Activated T-cell treated with anti-CD3 and anti-CD28 coated beads, Interleukin-2, amount 50 U/mL, for 24 hours (primary cell): ENCODE results near the gene UBE2J2.

ENCODE experiments used
- DNase-seq: peaks from one replicate; pipeline ENCODE4 v3.0.0-alpha.2; 2020
- H3K27ac Mint-ChIP-seq: 2 replicates; pipeline ENCODE4 v1.8.0; 2020; ENCODE audit warnings: mild to moderate bottlenecking, mixed read lengths
- H3K27me3 Mint-ChIP-seq: 2 replicates; pipeline ENCODE4 v1.8.0; 2020; ENCODE audit warnings: mixed read lengths
- H3K36me3 Mint-ChIP-seq: 2 replicates; pipeline ENCODE4 v1.8.0; 2020; ENCODE audit warnings: low read depth, mixed read lengths
- H3K4me1 Mint-ChIP-seq: 2 replicates; pipeline ENCODE4 v1.8.0; 2020; ENCODE audit warnings: low read depth, mixed read lengths
- H3K4me3 Mint-ChIP-seq: 2 replicates; pipeline ENCODE4 v1.8.0; 2020; ENCODE audit warnings: mild to moderate bottlenecking, moderate library complexity, mixed read lengths
- H3K9me3 Mint-ChIP-seq: 2 replicates; pipeline ENCODE4 v1.8.0; 2020; ENCODE audit warnings: mixed read lengths

Gene UBE2J2

DNA sequence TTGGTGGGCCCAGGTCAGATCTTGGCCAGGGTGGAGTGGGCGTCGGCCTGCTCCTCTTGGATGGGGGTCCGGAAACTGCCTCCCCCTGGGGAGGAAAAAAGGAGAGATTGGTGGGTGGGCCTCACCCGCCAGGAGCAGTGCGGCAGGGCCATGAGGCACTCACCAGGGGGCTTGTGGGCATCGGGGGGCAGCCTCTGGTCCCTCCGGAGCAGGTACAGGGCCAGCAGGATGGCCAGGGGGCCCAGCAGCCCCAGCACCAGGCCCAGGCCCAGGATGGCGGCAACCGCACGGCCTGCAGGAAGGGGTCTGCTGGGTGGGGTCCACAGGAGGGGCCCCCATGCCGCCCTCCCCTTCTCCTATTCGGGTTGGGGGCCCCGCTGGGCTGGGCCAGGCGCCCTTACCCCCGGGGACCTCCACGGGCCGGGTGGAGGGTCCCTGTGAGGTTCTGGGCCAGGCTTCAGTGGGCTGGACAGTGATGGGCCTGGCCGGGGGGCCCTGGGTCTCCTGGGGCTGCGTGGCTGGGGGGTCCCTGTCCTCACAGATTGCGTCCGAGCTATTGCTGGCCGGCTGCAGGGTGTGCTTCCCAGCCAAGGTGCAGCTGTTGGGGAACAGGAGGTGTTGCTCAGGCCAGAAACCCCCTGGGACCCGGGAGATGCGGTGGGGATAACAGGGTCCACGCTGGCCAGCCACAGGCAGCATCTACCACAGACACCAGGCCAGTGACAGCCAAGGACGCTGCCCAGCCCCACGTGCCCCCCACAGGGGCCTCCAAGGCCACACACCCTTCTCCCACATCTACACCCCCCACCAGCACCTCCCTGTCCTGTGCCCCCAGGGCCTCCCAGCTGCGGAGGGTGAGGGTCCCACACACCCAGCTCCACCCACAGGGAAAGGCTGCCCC, 61.9 kb downstream of the UBE2J2 start:
- peak overlapping the region; percentile 64 for H3K27ac Mint-ChIP-seq
- no peaks in the 10 kb centered on the region for H3K27me3 Mint-ChIP-seq
- peaks cover 56% of the 10 kb centered on the region for H3K4me1 Mint-ChIP-seq

DNA sequence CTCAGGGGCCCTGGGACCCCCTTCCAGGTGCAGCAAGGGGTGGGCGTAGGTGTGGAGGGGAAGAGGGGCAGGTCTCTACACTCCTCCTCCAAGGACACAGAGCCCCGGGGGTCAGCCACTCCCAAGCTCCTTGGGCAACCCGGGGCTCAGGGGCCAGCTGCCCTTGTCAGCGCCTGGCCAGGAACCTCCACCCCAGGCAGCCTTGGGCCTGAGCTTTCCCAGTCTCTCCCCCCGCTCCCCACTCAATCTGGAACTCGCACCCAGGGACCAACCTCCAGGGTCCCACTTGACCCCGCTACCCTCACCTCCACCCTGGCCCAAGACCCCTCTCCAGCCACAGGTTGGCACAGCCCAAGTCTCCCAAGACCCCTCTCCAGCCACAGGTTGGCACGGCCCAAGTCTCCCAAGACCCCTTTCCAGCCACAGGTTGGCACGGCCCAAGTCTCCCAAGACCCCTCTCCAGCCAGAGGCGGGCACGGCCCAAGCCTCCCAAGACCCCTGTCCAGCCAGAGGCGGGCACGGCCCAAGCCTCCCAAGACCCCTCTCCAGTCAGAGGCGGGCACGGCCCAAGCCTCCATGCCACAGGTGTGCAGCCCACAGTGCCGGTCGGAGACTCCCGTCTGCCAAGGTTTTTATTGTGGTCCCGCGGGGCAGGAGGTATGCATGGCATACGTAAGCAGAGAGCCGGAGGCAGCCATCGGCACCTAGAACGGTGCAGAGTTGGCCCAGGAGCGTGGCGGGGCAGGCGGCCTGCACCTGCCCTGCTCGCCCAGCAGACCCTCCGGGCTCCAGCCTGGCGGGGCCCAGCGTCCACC, 62.7 kb downstream of the UBE2J2 start:
- Mint-ChIP-seq H3K4me1 (peaks cover 53% of the 10 kb centered on the region), H3K36me3 (peaks cover 45% of the 10 kb centered on the region), H3K4me3 (peak overlapping the region; percentile 69), H3K27me3 (no peaks in the 10 kb centered on the region), H3K9me3 (no peaks in the 10 kb centered on the region), H3K27ac (peak overlapping the region; percentile 44)
- DNase-seq, result no peak

More for the DNA sequence above, 61.9 kb downstream of the UBE2J2 start:
- H3K36me3 Mint-ChIP-seq, result peaks cover 53% of the 10 kb centered on the region
- no peaks in the 10 kb centered on the region for H3K9me3 Mint-ChIP-seq
- DNase-seq, result no peak
- peak overlapping the region; percentile 78 for H3K4me3 Mint-ChIP-seq

DNA sequence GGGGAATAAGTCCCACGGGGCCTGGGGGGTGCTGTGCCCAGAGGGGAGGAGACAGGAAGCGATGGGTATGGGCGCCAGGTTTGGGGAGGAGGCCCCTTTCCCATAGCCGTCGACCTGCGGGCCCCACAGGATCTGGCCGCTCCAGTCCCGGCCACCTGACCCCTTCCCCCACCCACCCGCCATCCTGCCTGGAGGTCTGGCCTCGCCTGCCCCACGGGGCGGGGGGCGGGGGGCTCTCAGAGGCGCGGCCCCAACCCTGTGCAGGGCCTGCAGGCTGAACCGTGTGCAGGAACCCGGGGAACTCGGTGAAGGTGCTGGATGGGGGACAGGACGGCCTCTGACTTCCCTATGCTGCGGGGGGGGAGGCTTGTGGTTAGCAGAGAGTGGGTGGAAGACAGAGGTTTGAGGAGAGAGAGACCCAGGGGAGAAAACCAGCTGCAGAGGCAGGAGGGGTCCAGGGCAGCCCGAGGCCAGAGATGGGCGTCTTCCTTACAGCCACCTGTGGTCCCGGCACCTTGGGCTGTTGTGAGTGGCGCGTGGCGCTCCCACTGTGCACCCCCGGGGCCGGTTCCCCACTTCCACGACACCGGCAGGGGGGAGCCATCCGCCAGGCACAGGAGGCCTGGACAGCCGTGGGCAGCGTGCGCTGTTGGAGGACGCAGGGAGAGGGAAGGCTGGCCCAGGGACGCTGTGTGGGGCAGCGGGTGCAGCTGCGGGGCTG, 64.8 kb downstream of the UBE2J2 start:
- Mint-ChIP-seq H3K4me3 (peak overlapping the region; percentile 80), H3K9me3 (no peaks in the 10 kb centered on the region), H3K36me3 (peaks cover 40% of the 10 kb centered on the region), H3K27me3 (no peaks in the 10 kb centered on the region), H3K4me1 (peaks cover 41% of the 10 kb centered on the region), H3K27ac (peak overlapping the region; percentile 98)
- peak; percentile 77 for DNase-seq

DNA sequence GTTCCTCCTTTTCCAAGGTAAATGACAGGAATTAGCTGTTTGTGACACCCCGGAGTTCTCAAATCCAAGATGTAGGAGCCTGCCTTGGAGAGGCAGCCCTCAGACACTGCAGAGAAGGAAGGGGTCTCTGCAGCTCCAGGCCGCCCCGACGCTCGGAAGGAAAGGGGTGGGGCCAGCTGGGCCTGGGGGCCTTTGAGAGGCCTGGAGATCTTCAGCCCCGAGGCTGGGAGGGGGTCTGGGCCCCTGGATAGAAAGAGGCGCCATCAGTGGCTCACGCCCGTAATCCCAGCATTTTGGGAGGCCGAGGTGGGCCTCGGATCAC, 66.1 kb downstream of the UBE2J2 start:
- peak overlapping the region; percentile 98 for H3K27ac Mint-ChIP-seq
- peak overlapping the region; percentile 80 for H3K4me3 Mint-ChIP-seq
- no peaks in the 10 kb centered on the region for H3K27me3 Mint-ChIP-seq
- DNase-seq, result no peak
- no peaks in the 10 kb centered on the region for H3K9me3 Mint-ChIP-seq
- H3K36me3 Mint-ChIP-seq, result peaks cover 37% of the 10 kb centered on the region
- H3K4me1 Mint-ChIP-seq, result peaks cover 42% of the 10 kb centered on the region

DNA sequence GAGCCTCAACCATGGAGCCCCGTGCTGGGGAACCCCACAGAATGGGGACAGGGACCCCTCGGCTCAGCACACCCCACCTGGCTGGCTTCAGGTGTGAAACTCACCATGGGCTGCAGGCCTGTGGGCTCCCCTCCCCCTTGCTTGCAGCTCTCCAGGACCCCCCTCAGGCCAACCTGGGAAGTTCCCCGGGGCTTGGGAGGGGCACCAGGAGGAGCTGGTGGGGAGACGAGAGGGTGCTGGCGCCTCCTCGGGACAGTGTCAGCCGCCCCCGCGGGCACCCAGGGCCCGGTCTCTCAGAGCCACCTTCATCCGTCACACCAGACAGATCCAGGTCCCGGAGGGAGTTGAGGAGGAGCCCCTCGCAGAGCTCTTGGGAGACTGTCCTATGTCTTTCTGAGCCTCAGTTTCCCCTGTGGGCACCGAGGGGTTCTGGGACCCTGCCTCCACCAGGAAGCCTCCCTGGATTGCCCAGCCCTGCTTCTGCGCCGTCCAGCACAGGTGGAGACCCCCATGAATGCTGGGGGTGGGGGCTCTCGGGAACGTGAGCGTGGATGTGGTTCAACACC, 66.6 kb downstream of the UBE2J2 start:
- Mint-ChIP-seq H3K27ac (peak overlapping the region; percentile 76), H3K9me3 (no peaks in the 10 kb centered on the region), H3K36me3 (peaks cover 35% of the 10 kb centered on the region), H3K4me3 (peak overlapping the region; percentile 80), H3K4me1 (peaks cover 42% of the 10 kb centered on the region), H3K27me3 (no peaks in the 10 kb centered on the region)
- peak; percentile 63 for DNase-seq

DNA sequence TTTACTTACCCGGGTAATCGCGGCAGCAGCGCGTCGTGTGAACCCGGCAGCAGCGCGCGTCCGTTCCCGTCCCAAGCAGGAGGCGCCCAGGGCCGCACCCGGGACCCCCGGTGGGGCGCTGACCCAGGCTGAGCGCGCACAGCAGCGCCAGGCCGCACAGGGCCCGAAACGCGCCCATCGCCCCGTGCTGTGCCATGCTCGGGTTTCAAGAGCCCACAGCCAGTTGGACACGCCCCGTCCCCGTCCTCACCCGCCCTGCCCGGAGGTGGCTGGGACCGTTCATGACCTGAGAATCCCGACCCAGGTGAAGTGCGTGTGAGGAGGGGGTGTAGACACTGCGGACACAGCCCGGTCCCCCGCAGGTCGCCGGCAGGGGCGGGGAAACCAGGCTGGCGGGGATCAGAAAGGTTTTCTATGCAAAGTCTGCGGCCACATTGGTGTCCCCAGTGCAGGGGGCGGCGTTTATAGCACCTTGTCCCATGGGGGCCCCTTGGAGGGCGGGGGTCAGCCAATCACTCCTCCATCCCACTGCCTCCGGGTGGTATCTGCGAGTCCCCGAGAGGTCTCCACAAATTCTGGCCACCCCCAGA, 67.2 kb downstream of the UBE2J2 start, which contains the start of gene TNFRSF18:
Gene TNFRSF18, minus strand, starts transcription at position 217 of the 590 bp plus-strand sequence. Its CDS starts 21 bp downstream, at position 196.
- peak within 1 kb of the TSS; percentile 79 for H3K27ac Mint-ChIP-seq
- H3K4me3 Mint-ChIP-seq, result peak within 1 kb of the TSS; percentile 80
- H3K9me3 Mint-ChIP-seq, result no peaks in the 10 kb centered on the region
- DNase-seq, result peak; percentile 77
- H3K36me3 Mint-ChIP-seq, result peaks cover 32% of the 10 kb centered on the region
- no peaks in the 10 kb centered on the region for H3K27me3 Mint-ChIP-seq
- peaks cover 42% of the 10 kb centered on the region for H3K4me1 Mint-ChIP-seq

DNA sequence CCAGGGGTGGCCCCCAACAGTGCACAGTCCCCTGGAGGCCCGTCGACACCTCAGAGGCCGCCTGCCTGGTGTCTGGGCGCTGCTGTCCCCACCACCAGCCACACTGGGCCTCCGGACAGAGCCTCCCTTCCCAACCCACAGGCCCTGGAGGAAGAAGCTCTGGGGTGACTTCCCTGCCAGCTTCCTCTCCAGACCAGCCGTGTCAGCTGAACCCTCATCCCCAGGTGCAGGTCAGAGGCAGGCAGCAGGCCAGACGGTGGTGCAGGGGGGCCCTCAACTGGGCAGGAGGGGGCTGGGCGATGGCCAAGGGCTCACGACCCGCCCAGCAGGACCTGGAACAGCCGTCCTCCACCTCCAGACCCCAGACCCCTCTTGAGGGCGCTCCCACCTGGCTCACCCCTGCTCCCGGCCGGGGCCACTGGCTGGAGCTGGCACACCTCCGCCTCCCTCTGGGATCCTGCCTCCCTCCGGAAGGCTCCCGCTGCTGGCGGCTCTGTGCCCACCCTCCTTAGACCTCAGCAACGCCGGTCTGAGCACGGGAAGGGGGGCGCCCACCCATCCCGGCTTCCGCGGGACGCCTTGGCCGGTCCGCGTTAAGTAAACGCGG, 67.8 kb downstream of the UBE2J2 start:
- Mint-ChIP-seq H3K9me3 (no peaks in the 10 kb centered on the region), H3K4me3 (peak overlapping the region; percentile 80), H3K27ac (peak overlapping the region; percentile 79), H3K36me3 (peaks cover 26% of the 10 kb centered on the region), H3K27me3 (no peaks in the 10 kb centered on the region), H3K4me1 (peaks cover 38% of the 10 kb centered on the region)
- DNase-seq, result peak; percentile 64

DNA sequence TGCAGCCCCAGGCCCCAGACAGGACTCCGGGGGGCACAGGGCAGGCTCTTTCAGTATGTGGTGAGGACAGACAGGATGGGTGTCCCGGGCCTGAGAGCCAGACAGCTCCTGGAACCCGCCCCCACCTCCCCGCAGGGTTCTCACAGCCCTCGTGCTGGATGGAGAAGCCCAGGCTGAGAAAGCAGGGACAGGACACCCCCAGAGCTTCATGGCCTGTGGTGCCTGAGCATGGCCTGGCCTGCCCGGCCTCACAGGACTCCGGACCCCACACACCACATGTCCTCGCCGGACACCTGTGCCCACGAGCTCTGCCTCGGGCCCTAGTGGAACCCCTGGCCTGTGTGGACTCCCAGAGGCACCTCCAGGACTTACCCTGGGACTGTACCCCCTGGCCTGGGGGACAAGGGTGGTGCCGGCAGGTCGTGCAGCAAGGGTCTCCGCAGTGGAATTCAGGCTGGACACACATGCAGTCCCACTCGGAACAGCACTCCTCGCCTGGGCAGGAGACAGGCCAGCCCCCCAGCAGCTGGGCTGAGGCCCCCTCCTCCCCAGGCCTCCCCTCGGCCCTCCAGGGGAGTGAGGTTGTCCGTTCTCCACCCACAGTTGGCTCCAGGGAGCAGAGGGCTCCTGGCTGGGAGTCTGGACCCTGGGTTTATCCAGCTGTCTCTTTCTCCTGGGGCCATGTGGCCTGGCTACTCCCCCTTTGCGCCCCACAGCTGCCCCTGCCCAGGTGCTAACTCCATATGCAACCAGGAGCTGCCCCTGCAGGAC, 68.5 kb downstream of the UBE2J2 start:
- peak; percentile 54 for DNase-seq
- H3K9me3 Mint-ChIP-seq, result no peaks in the 10 kb centered on the region
- H3K4me1 Mint-ChIP-seq, result peaks cover 40% of the 10 kb centered on the region
- peaks cover 19% of the 10 kb centered on the region for H3K36me3 Mint-ChIP-seq
- H3K27ac Mint-ChIP-seq, result peak overlapping the region; percentile 79
- H3K4me3 Mint-ChIP-seq, result peak overlapping the region; percentile 80
- no peaks in the 10 kb centered on the region for H3K27me3 Mint-ChIP-seq

DNA sequence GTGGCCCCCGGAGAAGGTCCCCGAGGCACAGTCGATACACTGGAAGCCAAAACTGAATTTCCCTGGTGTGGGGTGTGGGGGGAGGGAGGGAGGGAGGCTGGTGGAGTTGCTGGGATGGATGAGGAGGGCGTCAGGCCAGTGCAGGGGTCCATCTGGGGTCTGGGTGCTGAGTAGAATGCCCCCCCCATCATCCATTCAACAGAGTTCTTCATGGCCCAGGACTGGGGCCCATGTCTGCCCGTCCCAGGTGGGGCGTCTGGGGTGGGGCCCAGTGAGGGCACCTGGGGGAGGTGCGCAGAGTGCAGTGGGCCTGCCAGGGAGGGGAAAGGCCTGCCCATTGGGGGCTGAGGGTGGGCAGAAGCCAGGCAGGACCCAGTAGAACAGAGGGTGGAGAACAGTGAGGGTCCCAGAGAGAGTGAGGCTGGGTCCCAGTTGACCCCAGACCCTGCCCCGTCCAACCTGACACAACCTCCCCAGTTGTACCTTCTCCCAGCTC, 69.2 kb downstream of the UBE2J2 start:
- H3K9me3 Mint-ChIP-seq, result no peaks in the 10 kb centered on the region
- no peak for DNase-seq
- peak overlapping the region; percentile 47 for H3K27ac Mint-ChIP-seq
- H3K27me3 Mint-ChIP-seq, result no peaks in the 10 kb centered on the region
- H3K36me3 Mint-ChIP-seq, result peaks cover 14% of the 10 kb centered on the region
- peak overlapping the region; percentile 80 for H3K4me3 Mint-ChIP-seq
- peaks cover 38% of the 10 kb centered on the region for H3K4me1 Mint-ChIP-seq
